ENCODE measurements around the gene SGCA.

The SGCA gene

DNA sequence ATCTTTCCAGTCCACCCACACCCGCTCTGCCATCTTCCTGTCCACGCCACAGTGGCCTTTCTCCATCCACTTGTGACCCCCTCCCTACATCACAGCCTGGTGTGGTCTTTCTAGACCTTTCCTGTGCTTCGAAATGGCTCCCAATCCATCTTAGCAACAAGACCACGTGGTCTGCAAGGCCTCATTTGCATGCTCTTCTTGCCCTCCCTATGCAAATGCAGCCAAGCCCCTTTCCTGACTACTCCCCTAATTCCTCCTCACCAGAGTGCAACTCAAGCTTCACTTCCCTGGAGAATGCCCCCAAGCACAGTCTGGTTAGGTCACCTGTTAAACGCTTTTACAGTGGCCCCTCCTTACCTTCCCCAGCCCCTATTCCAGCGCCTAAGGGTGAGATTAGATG is 21.4 kb upstream of the SGCA start:
- H3K36me3 ChIP-seq (ENCODE audit: control insufficient read depth, insufficient read depth, low read length) = peaks cover 48% of the 10 kb centered on the region
- no peak for DNase-seq (ENCODE audit: extremely low read depth, insufficient read length)
- no peak overlapping the region for H3K4me3 ChIP-seq (replicated peaks; ENCODE audit: low read depth, low read length)
- no peak for TF ChIP-seq CTCF (IDR thresholded peaks at IDR 0.05; ENCODE audit: insufficient read depth, low read length, poor library complexity, severe bottlenecking)
- no peaks in the 10 kb centered on the region for H3K27me3 ChIP-seq (replicated peaks; ENCODE audit: control insufficient read depth, insufficient read depth, low read length)

- no peak for TF ChIP-seq CTCF (IDR thresholded peaks at IDR 0.05; ENCODE audit: insufficient read depth, low read length, poor library complexity, severe bottlenecking)
- H3K4me3 ChIP-seq (replicated peaks; ENCODE audit: low read depth, low read length) = no peak overlapping the region
- H3K27me3 ChIP-seq (replicated peaks; ENCODE audit: control insufficient read depth, insufficient read depth, low read length) = no peaks in the 10 kb centered on the region
- H3K36me3 ChIP-seq (ENCODE audit: control insufficient read depth, insufficient read depth, low read length) = peaks cover 44% of the 10 kb centered on the region
- DNase-seq (ENCODE audit: extremely low read depth, insufficient read length) = no peak
These were observed 20.8 kb upstream of the SGCA start for GRCh38 chr17:50144845-50145531.

- peak overlapping the region; percentile 92 for H3K4me3 ChIP-seq (replicated peaks; ENCODE audit: low read depth, low read length)
- TF ChIP-seq CTCF (IDR thresholded peaks at IDR 0.05; ENCODE audit: insufficient read depth, low read length, poor library complexity, severe bottlenecking) = no peak
These were observed 20.1 kb upstream of the SGCA start for GRCh38 chr17:50145532-50146229.

GRCh38 chr17:50146230-50146926 is 19.4 kb upstream of the SGCA start:
- H3K4me3 ChIP-seq (replicated peaks; ENCODE audit: low read depth, low read length) = peak overlapping the region; percentile 92
- peak; percentile 26 for TF ChIP-seq CTCF (IDR thresholded peaks at IDR 0.05; ENCODE audit: insufficient read depth, low read length, poor library complexity, severe bottlenecking)
- DNase-seq (ENCODE audit: extremely low read depth, insufficient read length) = no peak
- peaks cover 36% of the 10 kb centered on the region for H3K36me3 ChIP-seq (ENCODE audit: control insufficient read depth, insufficient read depth, low read length)
- no peaks in the 10 kb centered on the region for H3K27me3 ChIP-seq (replicated peaks; ENCODE audit: control insufficient read depth, insufficient read depth, low read length)

More at GRCh38 chr17:50145532-50146229, 20.1 kb upstream of the SGCA start:
- Histone ChIP-seq H3K27me3 (replicated peaks; ENCODE audit: control insufficient read depth, insufficient read depth, low read length) (no peaks in the 10 kb centered on the region), H3K36me3 (ENCODE audit: control insufficient read depth, insufficient read depth, low read length) (peaks cover 43% of the 10 kb centered on the region)
- no peak for DNase-seq (ENCODE audit: extremely low read depth, insufficient read length)

DNA sequence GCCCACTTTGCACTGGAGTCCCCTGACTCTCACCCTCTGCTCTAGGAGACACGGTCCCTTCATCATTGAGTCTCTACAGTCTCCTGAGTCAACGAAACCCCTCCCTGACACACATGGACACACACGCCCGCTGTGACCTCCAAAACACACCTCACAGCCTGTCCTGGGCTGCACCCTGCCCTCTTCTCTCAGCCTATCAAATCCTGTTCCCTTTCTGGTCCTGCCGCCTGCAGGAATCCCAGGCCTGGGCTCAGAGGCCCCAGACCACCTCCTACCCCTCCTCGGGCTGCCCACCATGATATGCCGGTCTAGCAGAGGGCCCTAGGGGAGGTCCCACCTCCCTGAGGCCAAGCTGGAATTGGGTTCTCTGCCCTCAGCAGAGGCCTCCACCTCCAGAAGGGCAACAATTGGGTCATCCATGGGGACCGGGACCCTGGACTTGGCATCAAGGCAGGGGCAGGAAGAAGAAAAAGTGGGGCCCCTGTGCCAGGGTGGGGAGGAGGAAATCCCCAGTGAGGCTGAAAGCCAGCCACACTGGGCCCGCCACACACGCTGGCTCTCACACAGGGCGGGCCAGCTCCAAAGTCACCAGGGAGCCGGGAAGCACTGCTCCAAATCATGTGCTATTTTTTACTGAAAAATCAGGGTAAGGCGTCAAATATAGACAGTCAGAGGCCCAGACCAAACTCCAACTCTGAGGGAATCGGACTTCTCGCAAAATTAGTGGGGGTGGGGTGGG is 18.7 kb upstream of the SGCA start:
- Histone ChIP-seq H3K36me3 (ENCODE audit: control insufficient read depth, insufficient read depth, low read length) (peaks cover 32% of the 10 kb centered on the region), H3K4me3 (replicated peaks; ENCODE audit: low read depth, low read length) (peak overlapping the region; percentile 92), H3K27me3 (replicated peaks; ENCODE audit: control insufficient read depth, insufficient read depth, low read length) (no peaks in the 10 kb centered on the region)
- DNase-seq (ENCODE audit: extremely low read depth, insufficient read length) = no peak
- no peak for TF ChIP-seq CTCF (IDR thresholded peaks at IDR 0.05; ENCODE audit: insufficient read depth, low read length, poor library complexity, severe bottlenecking)
